ENCODE data around the gene EXOC6B. TPM values are rescaled to one million over a fixed set of nuclear protein-coding genes. Genes with fewer than 3 reads are reported as not detected.

Gene EXOC6B
- total and polyA plus RNA-seq, 10 of the 15 experiments (the other 5 are each of a cell fraction or from before 2014, with no cell fraction given) = 0.23 to 2.2 (median 1.2) TPM

DNA sequence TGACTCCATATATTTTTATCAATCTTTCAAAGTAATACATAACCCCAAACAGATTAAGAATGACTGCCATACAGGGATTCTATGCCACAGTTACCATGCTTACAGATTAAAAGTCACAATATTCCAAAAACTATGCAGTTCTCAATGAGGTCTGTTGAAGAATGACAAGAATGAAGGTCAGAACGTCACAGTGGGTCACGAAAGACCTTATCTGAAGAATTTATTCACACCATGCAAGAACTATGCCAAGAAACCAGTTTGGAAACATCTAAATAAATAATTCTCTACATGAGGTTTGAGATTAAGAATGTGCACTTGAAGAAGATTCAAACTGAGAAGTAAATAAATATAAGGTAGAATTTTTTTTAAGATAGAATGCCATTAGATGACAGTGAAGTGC, 253.3 kb downstream of the EXOC6B start:
- Histone ChIP-seq H3K4me1 (ENCODE audit: control insufficient read depth, insufficient read depth, low read length) (no peaks in the 10 kb centered on the region), H2AFZ (ENCODE audit: control insufficient read depth, low read depth, low read length) (no peak overlapping the region), H4K20me1 (ENCODE audit: control insufficient read depth, insufficient read depth) (no peaks in the 10 kb centered on the region), H3K27ac (ENCODE audit: control insufficient read depth, insufficient read depth) (no peak overlapping the region), H3K79me2 (ENCODE audit: control insufficient read depth, insufficient read depth, low read length) (no peaks in the 10 kb centered on the region), H3K9me3 (replicated peaks; ENCODE audit: control insufficient read depth, insufficient read depth, low read length) (no peaks in the 10 kb centered on the region), H3K36me3 (ENCODE audit: control insufficient read depth in 2 of 2, insufficient read depth in 2 of 2, low read length in 1 of 2) (no peaks in the 10 kb centered on the region), H3K4me2 (ENCODE audit: control insufficient read depth, insufficient read depth) (no peak overlapping the region), H3K9ac (ENCODE audit: control insufficient read depth, insufficient read depth, low read length) (no peak overlapping the region), H3K27me3 (replicated peaks in 1 of 2; ENCODE audit: control insufficient read depth in 2 of 2, insufficient read depth in 2 of 2, low read length in 1 of 2) (no peaks in the 10 kb centered on the region), H3K4me3 (no peak overlapping the region)
- POLR2A ChIA-PET = no interaction called here
- TF ChIP-seq PAX5 (IDR thresholded peaks at IDR 0.05; ENCODE audit: borderline replicate concordance, low read depth, low read length) (no peak), SMAD5 (IDR thresholded peaks at IDR 0.05; ENCODE audit: low read depth) (no peak), RAD51 (IDR thresholded peaks at IDR 0.05) (no peak)
- TF ChIP-seq, protein P1, sequence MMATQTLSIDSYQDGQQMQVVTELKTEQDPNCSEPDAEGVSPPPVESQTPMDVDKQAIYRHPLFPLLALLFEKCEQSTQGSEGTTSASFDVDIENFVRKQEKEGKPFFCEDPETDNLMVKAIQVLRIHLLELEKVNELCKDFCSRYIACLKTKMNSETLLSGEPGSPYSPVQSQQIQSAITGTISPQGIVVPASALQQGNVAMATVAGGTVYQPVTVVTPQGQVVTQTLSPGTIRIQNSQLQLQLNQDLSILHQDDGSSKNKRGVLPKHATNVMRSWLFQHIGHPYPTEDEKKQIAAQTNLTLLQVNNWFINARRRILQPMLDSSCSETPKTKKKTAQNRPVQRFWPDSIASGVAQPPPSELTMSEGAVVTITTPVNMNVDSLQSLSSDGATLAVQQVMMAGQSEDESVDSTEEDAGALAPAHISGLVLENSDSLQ (IDR thresholded peaks at IDR 0.05) = no peak
- TF ChIP-seq, protein P2, sequence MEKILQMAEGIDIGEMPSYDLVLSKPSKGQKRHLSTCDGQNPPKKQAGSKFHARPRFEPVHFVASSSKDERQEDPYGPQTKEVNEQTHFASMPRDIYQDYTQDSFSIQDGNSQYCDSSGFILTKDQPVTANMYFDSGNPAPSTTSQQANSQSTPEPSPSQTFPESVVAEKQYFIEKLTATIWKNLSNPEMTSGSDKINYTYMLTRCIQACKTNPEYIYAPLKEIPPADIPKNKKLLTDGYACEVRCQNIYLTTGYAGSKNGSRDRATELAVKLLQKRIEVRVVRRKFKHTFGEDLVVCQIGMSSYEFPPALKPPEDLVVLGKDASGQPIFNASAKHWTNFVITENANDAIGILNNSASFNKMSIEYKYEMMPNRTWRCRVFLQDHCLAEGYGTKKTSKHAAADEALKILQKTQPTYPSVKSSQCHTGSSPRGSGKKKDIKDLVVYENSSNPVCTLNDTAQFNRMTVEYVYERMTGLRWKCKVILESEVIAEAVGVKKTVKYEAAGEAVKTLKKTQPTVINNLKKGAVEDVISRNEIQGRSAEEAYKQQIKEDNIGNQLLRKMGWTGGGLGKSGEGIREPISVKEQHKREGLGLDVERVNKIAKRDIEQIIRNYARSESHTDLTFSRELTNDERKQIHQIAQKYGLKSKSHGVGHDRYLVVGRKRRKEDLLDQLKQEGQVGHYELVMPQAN (conservative IDR thresholded peaks at IDR 0.05) = no peak
- RAD21 ChIA-PET (ENCODE audit: unreplicated experiment) = no interaction called here
- FAIRE-seq (no peak), ATAC-seq (no peak), DNase-seq (ENCODE audit: low read depth, low spot score) (no peak)
- in situ Hi-C loops (cut with MboI) (no loop called here), intact Hi-C loops (cut with micrococcal nuclease; ENCODE audit: unreplicated experiment) (no loop called here)
- no TSS peak for BruUV-seq (replicated peaks)
- SMC1A ChIA-PET (ENCODE audit: uncharacterized antibody, unreplicated experiment) = no interaction called here
- WGBS (ENCODE audit: insufficient coverage, insufficient replicate concordance, low lambda C conversion rate, missing lambda C conversion rate) = 33% methylated on average over 2 of the region's 2 CpGs
- CTCF ChIA-PET = interaction anchor here (1.3 kb wide), 1 partner anchor 649 kb away, joined by 3 read pairs; no protein-coding TSS in a partner anchor

Data from GM12878 (cell line).